ENCODE results near the gene DCTN3.

DNA sequence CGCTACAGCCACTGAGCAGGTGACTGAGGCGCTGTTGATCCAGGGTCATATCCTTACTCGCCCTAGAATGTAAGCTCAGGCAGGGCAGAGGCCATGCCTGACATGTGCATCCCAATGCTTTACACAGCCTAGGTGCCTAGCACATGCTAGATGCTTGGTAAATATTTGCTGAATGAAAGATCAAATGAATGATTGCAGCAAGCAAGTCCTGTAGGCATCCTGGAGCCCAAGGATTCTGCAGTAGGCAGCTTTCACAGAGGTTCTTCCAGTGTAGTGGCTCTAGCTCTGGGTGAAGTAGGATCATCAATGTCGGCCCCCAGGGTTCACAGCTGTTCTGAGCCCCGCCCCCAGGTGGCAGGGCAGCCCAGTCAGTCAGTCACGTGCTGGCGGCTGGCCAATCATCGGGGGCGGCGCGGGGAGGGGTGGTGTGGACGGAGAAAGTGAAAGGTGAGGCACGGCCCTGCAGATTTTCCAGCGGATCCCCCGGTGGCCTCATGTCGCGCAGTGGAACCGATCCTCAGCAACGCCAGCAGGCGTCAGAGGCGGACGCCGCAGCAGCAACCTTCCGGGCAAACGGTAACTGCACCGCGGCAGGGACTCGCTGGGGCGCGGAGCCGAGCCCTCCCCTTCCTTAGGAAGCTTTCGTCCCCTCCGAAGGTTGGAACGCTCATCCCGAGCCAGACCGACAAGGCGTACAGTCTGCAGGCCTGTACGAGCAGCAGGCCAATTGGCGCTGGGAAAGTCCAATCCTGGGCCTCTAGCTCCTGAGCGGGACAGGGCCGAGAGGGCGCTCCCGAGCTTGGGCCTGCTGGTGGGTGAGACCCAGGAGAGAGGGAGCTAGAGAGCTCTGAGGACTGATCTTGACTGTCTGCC, 26.2 kb upstream of the DCTN3 start, which contains the start of gene GALT:
- TF ChIP-seq, protein P1, sequence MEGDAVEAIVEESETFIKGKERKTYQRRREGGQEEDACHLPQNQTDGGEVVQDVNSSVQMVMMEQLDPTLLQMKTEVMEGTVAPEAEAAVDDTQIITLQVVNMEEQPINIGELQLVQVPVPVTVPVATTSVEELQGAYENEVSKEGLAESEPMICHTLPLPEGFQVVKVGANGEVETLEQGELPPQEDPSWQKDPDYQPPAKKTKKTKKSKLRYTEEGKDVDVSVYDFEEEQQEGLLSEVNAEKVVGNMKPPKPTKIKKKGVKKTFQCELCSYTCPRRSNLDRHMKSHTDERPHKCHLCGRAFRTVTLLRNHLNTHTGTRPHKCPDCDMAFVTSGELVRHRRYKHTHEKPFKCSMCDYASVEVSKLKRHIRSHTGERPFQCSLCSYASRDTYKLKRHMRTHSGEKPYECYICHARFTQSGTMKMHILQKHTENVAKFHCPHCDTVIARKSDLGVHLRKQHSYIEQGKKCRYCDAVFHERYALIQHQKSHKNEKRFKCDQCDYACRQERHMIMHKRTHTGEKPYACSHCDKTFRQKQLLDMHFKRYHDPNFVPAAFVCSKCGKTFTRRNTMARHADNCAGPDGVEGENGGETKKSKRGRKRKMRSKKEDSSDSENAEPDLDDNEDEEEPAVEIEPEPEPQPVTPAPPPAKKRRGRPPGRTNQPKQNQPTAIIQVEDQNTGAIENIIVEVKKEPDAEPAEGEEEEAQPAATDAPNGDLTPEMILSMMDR (IDR thresholded peaks at IDR 0.05): no peak
- TF ChIP-seq CREB1 (CRISPR knock-in tag; IDR thresholded peaks at IDR 0.05) (peak; percentile 48; the same call in 1 of the 2 replicates), CBFB (CRISPR knock-in tag; IDR thresholded peaks at IDR 0.05; ENCODE audit: low read depth) (peak; percentile 79; the same call in 1 of the 2 replicates), ZNF532 (CRISPR knock-in tag; IDR thresholded peaks at IDR 0.05; ENCODE audit: borderline replicate concordance) (no peak), ATF1 (CRISPR knock-in tag; IDR thresholded peaks at IDR 0.05) (no peak)
- TF ChIP-seq, protein P2, sequence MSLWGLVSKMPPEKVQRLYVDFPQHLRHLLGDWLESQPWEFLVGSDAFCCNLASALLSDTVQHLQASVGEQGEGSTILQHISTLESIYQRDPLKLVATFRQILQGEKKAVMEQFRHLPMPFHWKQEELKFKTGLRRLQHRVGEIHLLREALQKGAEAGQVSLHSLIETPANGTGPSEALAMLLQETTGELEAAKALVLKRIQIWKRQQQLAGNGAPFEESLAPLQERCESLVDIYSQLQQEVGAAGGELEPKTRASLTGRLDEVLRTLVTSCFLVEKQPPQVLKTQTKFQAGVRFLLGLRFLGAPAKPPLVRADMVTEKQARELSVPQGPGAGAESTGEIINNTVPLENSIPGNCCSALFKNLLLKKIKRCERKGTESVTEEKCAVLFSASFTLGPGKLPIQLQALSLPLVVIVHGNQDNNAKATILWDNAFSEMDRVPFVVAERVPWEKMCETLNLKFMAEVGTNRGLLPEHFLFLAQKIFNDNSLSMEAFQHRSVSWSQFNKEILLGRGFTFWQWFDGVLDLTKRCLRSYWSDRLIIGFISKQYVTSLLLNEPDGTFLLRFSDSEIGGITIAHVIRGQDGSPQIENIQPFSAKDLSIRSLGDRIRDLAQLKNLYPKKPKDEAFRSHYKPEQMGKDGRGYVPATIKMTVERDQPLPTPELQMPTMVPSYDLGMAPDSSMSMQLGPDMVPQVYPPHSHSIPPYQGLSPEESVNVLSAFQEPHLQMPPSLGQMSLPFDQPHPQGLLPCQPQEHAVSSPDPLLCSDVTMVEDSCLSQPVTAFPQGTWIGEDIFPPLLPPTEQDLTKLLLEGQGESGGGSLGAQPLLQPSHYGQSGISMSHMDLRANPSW (CRISPR knock-in tag; conservative IDR thresholded peaks at IDR 0.05; ENCODE audit: low read depth): no peak
